Measurements from ENCODE around the gene SLC40A1. TPM values are rescaled to one million over a fixed set of nuclear protein-coding genes. Genes with fewer than 3 reads are reported as not detected.
A peak's percentile ranks its signal among the peaks of the same experiment; 100 is the strongest.

SLC40A1 gene
- total and polyA plus RNA-seq, 2 of the 13 experiments (the other 11 are each of a cell fraction or from before 2014, with no cell fraction given), result 10.6 to 24.9 TPM

- no peak for TF ChIP-seq POGK (CRISPR knock-in tag; conservative IDR thresholded peaks at IDR 0.05)
- no peak for TF ChIP-seq ZNF468 (CRISPR knock-in tag; IDR thresholded peaks at IDR 0.05)
- TF ChIP-seq ZNF121 (CRISPR knock-in tag; IDR thresholded peaks at IDR 0.05), result no peak
- TF ChIP-seq SETDB1 (CRISPR knock-in tag; IDR thresholded peaks at IDR 0.05; ENCODE audit: borderline replicate concordance), result no peak
- TF ChIP-seq SRSF1 (optimal IDR thresholded peaks at IDR 0.05; ENCODE audit: low read depth, low read length), result no peak
- TF ChIP-seq YEATS2 (CRISPR knock-in tag; IDR thresholded peaks at IDR 0.05; ENCODE audit: borderline replicate concordance), result peak; percentile 15; the same call in 1 of the 2 replicates
- no peak for TF ChIP-seq XBP1 (CRISPR knock-in tag; IDR thresholded peaks at IDR 0.05)
- TF ChIP-seq ZNF337 (CRISPR knock-in tag; IDR thresholded peaks at IDR 0.05; ENCODE audit: borderline replicate concordance, low read depth), result peak; percentile 31; the same call in 1 of the 2 replicates
- no peak for TF ChIP-seq ZNF263 (CRISPR knock-in tag; IDR thresholded peaks at IDR 0.05)
- no peak for TF ChIP-seq GZF1 (CRISPR knock-in tag; IDR thresholded peaks at IDR 0.05)
- no peak for TF ChIP-seq ADNP (CRISPR knock-in tag; IDR thresholded peaks at IDR 0.05)
- no peak for TF ChIP-seq ZNF790 (CRISPR knock-in tag; IDR thresholded peaks at IDR 0.05; ENCODE audit: borderline replicate concordance)
- no peak for TF ChIP-seq USF2 (IDR thresholded peaks at IDR 0.05; ENCODE audit: low read depth, low read length)
- no peak for TF ChIP-seq USF2 (CRISPR knock-in tag; IDR thresholded peaks at IDR 0.05; ENCODE audit: borderline replicate concordance)
- TF ChIP-seq ZNF264 (CRISPR knock-in tag; IDR thresholded peaks at IDR 0.05), result no peak
- peak; percentile 33 for TF ChIP-seq TEAD3 (CRISPR knock-in tag; optimal IDR thresholded peaks at IDR 0.05; ENCODE audit: borderline replicate concordance)
- no peak for TF ChIP-seq ZNF451 (CRISPR knock-in tag; IDR thresholded peaks at IDR 0.05)
- no peak; the same call in 1 of the 2 replicates for TF ChIP-seq MAX (IDR thresholded peaks at IDR 0.05)
- no peak for TF ChIP-seq ZNF674 (CRISPR knock-in tag; IDR thresholded peaks at IDR 0.05; ENCODE audit: low read depth)
- no peak for TF ChIP-seq ZNF383 (CRISPR knock-in tag; IDR thresholded peaks at IDR 0.05; ENCODE audit: borderline replicate concordance)
- TF ChIP-seq ZNF513 (CRISPR knock-in tag; conservative IDR thresholded peaks at IDR 0.05), result no peak
- no peak for TF ChIP-seq ZNF124 (CRISPR knock-in tag; IDR thresholded peaks at IDR 0.05)
Observed at GRCh38 chr2:189559579-189560272, 20.9 kb downstream of the SLC40A1 start (continued).
